IMR-90 (cell line): Measurements from ENCODE around the gene CACNA1D. TPM values are rescaled to one million over a fixed set of nuclear protein-coding genes. Genes with fewer than 3 reads are reported as not detected.

Source experiments
- ATAC-seq: fragments of 200-7000 bp; cut with Tn5 transposase; 2 replicates; pipeline ENCODE4 v1.9.1; 2020; ENCODE audit warnings: low read depth, mild to moderate bottlenecking, moderate library complexity
- BruUV-seq: library from RNA; stranded (reverse); fragments of 400-500 nt; replicated peaks from 2 replicates; lab custom pipeline; 2021; lab: Mats Ljungman, UMichigan
- CTCF ChIA-PET: fragments of 300-600 bp; formaldehyde crosslinking; extraction: SDS; loops from one replicate; lab custom pipeline; 2021; ENCODE audit warnings: antibody characterized with exemption; lab: Yijun Ruan, JAX
- POLR2A ChIA-PET: fragments of 300-600 bp; sonication (Branson Sonifier 250); formaldehyde crosslinking; loops from one replicate; lab custom pipeline; 2022; ENCODE audit warnings: antibody characterized with exemption; ENCODE audit not compliant: unreplicated experiment; lab: Charles Lee
- DNase-seq: peaks from one replicate; pipeline ENCODE4 v3.0.0; 2013
- H2AFZ ChIP-seq: replicated peaks from 2 replicates; pipeline ENCODE3; 2013; ENCODE audit warnings: low read length, mild to moderate bottlenecking; ENCODE audit not compliant: poor library complexity
- H2AK5ac ChIP-seq: 2 replicates; pipeline ENCODE4 v1.6.1; 2013; ENCODE audit warnings: low read depth, low read length, inconsistent platforms
- H2AK9ac ChIP-seq: replicated peaks from 2 replicates; pipeline ENCODE3; 2013; ENCODE audit warnings: mild to moderate bottlenecking, low read depth, low read length, moderate library complexity; ENCODE audit not compliant: poor library complexity
- H2BK120ac ChIP-seq: 2 replicates; pipeline ENCODE4 v1.6.1; 2013; ENCODE audit warnings: low read depth, low read length, inconsistent platforms
- H2BK15ac ChIP-seq: 3 replicates; pipeline ENCODE4 v1.6.1; 2013; ENCODE audit warnings: low read depth, low read length, inconsistent platforms
- H2BK20ac ChIP-seq: 2 replicates; pipeline ENCODE4 v1.6.1; 2013; ENCODE audit warnings: low read depth, mild to moderate bottlenecking, inconsistent platforms, low read length, moderate library complexity
- H2BK5ac ChIP-seq: 2 replicates; pipeline ENCODE4 v1.6.1; 2013; ENCODE audit warnings: mild to moderate bottlenecking, low read depth, low read length, inconsistent platforms; ENCODE audit not compliant: poor library complexity, severe bottlenecking
- H3K14ac ChIP-seq: replicated peaks from 2 replicates; pipeline ENCODE4 v1.6.1; 2013; ENCODE audit warnings: low read depth, low read length, inconsistent platforms
- H3K18ac ChIP-seq: 2 replicates; pipeline ENCODE4 v1.6.1; 2013; ENCODE audit warnings: low read depth, low read length, control low read depth
- H3K23ac ChIP-seq: 2 replicates; pipeline ENCODE4 v1.6.1; 2013; ENCODE audit warnings: low read depth, low read length, inconsistent platforms
- H3K27ac ChIP-seq: 2 replicates; pipeline ENCODE4 v1.5.1; 2013; ENCODE audit warnings: mild to moderate bottlenecking, control low read depth, low read length; ENCODE audit not compliant: insufficient read depth
- H3K27me3 ChIP-seq: 2 replicates; pipeline ENCODE4 v1.6.1; 2013; ENCODE audit warnings: low read length; ENCODE audit not compliant: control insufficient read depth, insufficient read depth
- H3K36me3 ChIP-seq: 2 replicates; pipeline ENCODE4 v1.6.1; 2013; ENCODE audit warnings: low read length, mixed read lengths; ENCODE audit not compliant: control insufficient read depth, insufficient read depth
- H3K4ac ChIP-seq: 2 replicates; pipeline ENCODE4 v1.6.1; 2013; ENCODE audit warnings: low read depth, low read length, inconsistent platforms
- H3K4me1 ChIP-seq: 2 replicates; pipeline ENCODE4 v1.6.1; 2013; ENCODE audit warnings: low read length, mixed read lengths; ENCODE audit not compliant: control insufficient read depth, insufficient read depth
- H3K4me2 ChIP-seq: 2 replicates; pipeline ENCODE4 v1.6.1; 2013; ENCODE audit warnings: low read depth, mild to moderate bottlenecking, control low read depth, low read length, moderate library complexity
- H3K4me3 ChIP-seq: 2 replicates; pipeline ENCODE4 v1.5.1; 2013; ENCODE audit warnings: low read depth, mild to moderate bottlenecking, control low read depth, low read length, moderate library complexity; ENCODE audit not compliant: insufficient read depth
- H3K56ac ChIP-seq: 2 replicates; pipeline ENCODE4 v1.6.1; 2013; ENCODE audit warnings: low read length, inconsistent platforms; ENCODE audit not compliant: insufficient read depth; ENCODE audit errors: extremely low read depth
- H3K79me1 ChIP-seq, 2 experiments: 2 replicates each; pipeline ENCODE4 v1.6.1; 2013; ENCODE audit warnings: low read length in 2 of 2, inconsistent platforms in 1 of 2, low read depth in 1 of 2
- H3K9ac ChIP-seq: 2 replicates; pipeline ENCODE4 v1.6.1; 2013; ENCODE audit warnings: low read depth, low read length, control low read depth
- H3K9me1 ChIP-seq: 2 replicates; pipeline ENCODE4 v1.6.1; 2013; ENCODE audit warnings: low read length, inconsistent platforms; ENCODE audit not compliant: insufficient read depth
- H3K9me3 ChIP-seq: 2 replicates; pipeline ENCODE4 v1.6.1; 2013; ENCODE audit warnings: low read length; ENCODE audit not compliant: control insufficient read depth, insufficient read depth
- H4K20me1 ChIP-seq: 2 replicates; pipeline ENCODE4 v1.6.1; 2013; ENCODE audit warnings: low read length, inconsistent platforms; ENCODE audit not compliant: insufficient read depth
- H4K5ac ChIP-seq: 2 replicates; pipeline ENCODE4 v1.6.1; 2013; ENCODE audit warnings: mild to moderate bottlenecking, low read depth, low read length, control low read depth
- H4K8ac ChIP-seq, 2 experiments: 2 replicates each; pipeline ENCODE4 v1.6.1; 2013; ENCODE audit warnings: low read depth in 2 of 2, low read length in 2 of 2, control low read depth in 1 of 2, inconsistent platforms in 1 of 2
- H4K91ac ChIP-seq: 2 replicates; pipeline ENCODE4 v1.6.1; 2013; ENCODE audit warnings: low read depth, low read length, inconsistent platforms; ENCODE audit not compliant: insufficient read depth
- BHLHE40 ChIP-seq: fragments of 150-350 bp; IDR thresholded peaks from 2 replicates; pipeline ENCODE4 v1.6.1; 2016; ENCODE audit warnings: mild to moderate bottlenecking, low read depth, low read length
- CEBPB ChIP-seq: IDR thresholded peaks from 2 replicates; pipeline ENCODE4 v1.6.1; 2012; ENCODE audit warnings: low read depth, low read length, improper control_type of control experiment
- CHD1 ChIP-seq: IDR thresholded peaks from 2 replicates; pipeline ENCODE4 v1.6.1; 2012; ENCODE audit warnings: low read depth, low read length, improper control_type of control experiment
- FOS ChIP-seq: fragments of 150-350 bp; IDR thresholded peaks from 2 replicates; pipeline ENCODE4 v1.6.1; 2016; ENCODE audit warnings: low read depth, low read length
- MAFK ChIP-seq: IDR thresholded peaks from 2 replicates; pipeline ENCODE4 v1.6.1; 2012; ENCODE audit warnings: low read depth, low read length, improper control_type of control experiment
- MAZ ChIP-seq: IDR thresholded peaks from 2 replicates; pipeline ENCODE4 v1.6.1; 2012; ENCODE audit warnings: low read depth, mild to moderate bottlenecking, low read length, improper control_type of control experiment, moderate library complexity, borderline replicate concordance
- MXI1 ChIP-seq: IDR thresholded peaks from 2 replicates; pipeline ENCODE4 v1.6.1; 2012; ENCODE audit warnings: low read depth, mild to moderate bottlenecking, low read length, moderate library complexity, borderline replicate concordance
- RAD21 ChIP-seq: IDR thresholded peaks from 2 replicates; pipeline ENCODE4 v1.6.1; 2012; ENCODE audit warnings: low read length, improper control_type of control experiment
- RFX5 ChIP-seq: IDR thresholded peaks from 2 replicates; pipeline ENCODE4 v1.8.0; 2012; ENCODE audit warnings: low read depth, mild to moderate bottlenecking, low read length, moderate library complexity
- WGBS, 2 experiments: methylation state at CpG; one replicate each; pipeline versions ENCODE4 v1.1.5 to v1.1.7; 2013; ENCODE audit warnings: missing lambda C conversion rate in 2 of 2; ENCODE audit not compliant: insufficient read length in 1 of 2; ENCODE audit errors: extremely low coverage in 2 of 2; 5-methylcytosine and 5-hydroxymethylcytosine counted together
- dilution Hi-C: fragments of 300-500 bp; cut with HindIII; formaldehyde crosslinking; loops from one replicate; pipeline ENCODE4 v1.14.3; 2018; ENCODE audit warnings: low sequenced_read_pairs; ENCODE audit not compliant: unreplicated experiment
- in situ Hi-C: fragments of 300-500 bp; cut with MboI; formaldehyde crosslinking; loops from 3 replicates; pipeline ENCODE4 v1.14.3; 2019; ENCODE audit warnings: low sequenced_read_pairs, inconsistent platforms, mixed read lengths
- intact Hi-C: fragments of 100-400 bp; cut with micrococcal nuclease; formaldehyde crosslinking; loops from 2 replicates; pipeline ENCODE4 v1.10.0; 2022
- polyA plus RNA-seq, 3 experiments: library from polyadenylated mRNA; depleted of rRNA; stranded (reverse); fragments of >200 nt; gene quantifications; 2 replicates each; pipeline ENCODE4 v1.2.3, GENCODE V29; 2012; ENCODE audit warnings: low replicate concordance in 1 of 3
- total RNA-seq: library from RNA; depleted of rRNA; stranded (reverse); fragments of >200 nt; gene quantifications from 2 replicates; pipeline ENCODE4 v1.2.3, GENCODE V29; 2012
- TF ChIP-seq, protein P1 (sequence below): fragments of 150-350 bp; IDR thresholded peaks from 2 replicates; pipeline ENCODE4 v1.6.1; 2017; ENCODE audit warnings: mild to moderate bottlenecking, antibody characterized with exemption, low read length, low read depth
- TF ChIP-seq, protein P2 (sequence below): fragments of 150-350 bp; IDR thresholded peaks from 2 replicates; pipeline ENCODE4 v1.6.1; 2016; ENCODE audit warnings: low read depth, mild to moderate bottlenecking, low read length, moderate library complexity, borderline replicate concordance
- TF ChIP-seq, protein P3 (sequence below): conservative IDR thresholded peaks from 2 replicates; pipeline ENCODE4 v1.5.1; 2012; ENCODE audit warnings: mild to moderate bottlenecking, low read depth, low read length, improper control_type of control experiment

CACNA1D gene
- total and polyA plus RNA-seq, 2 of the 4 experiments (the other 2 are of a cell fraction): 0.07 TPM; not detected in 1

DNA sequence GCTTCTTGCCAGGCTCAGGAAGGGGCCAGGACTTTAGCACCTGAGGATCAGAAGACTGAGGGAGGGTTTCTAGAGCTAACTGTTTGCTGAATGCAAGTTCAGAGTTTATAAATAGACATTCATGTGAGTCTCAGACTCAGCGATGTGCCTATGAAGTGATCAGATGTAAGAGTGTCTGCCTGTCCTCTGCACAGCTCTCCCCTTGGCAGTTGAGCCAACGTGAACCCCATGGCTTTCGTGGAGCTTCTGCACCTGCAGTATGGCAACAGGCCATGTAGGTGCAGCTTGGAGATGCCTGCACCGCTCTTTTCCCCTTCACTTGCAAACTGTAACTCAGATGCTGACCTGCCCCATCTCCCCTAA, 209.9 kb downstream of the CACNA1D start:
- no peak overlapping the region for H3K18ac ChIP-seq
- no peak overlapping the region for H3K27ac ChIP-seq
- in situ Hi-C loops (loop anchor here (25.0 kb wide), 2 partner anchors 492 to 592 kb away; no protein-coding TSS in a partner anchor), dilution Hi-C loops (no loop called here), intact Hi-C loops (no loop called here)
- H3K4me2 ChIP-seq: no peak overlapping the region
- no peak overlapping the region for H3K9ac ChIP-seq
- no peaks in the 10 kb centered on the region for H3K4me1 ChIP-seq
- H3K23ac ChIP-seq: no peak overlapping the region
- TF ChIP-seq CHD1 (no peak), RFX5 (no peak), MAFK (no peak), MAZ (no peak), FOS (no peak), CEBPB (no peak), RAD21 (no peak), BHLHE40 (no peak), MXI1 (no peak)
- TF ChIP-seq, protein P1, sequence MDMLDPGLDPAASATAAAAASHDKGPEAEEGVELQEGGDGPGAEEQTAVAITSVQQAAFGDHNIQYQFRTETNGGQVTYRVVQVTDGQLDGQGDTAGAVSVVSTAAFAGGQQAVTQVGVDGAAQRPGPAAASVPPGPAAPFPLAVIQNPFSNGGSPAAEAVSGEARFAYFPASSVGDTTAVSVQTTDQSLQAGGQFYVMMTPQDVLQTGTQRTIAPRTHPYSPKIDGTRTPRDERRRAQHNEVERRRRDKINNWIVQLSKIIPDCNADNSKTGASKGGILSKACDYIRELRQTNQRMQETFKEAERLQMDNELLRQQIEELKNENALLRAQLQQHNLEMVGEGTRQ: no peak
- TF ChIP-seq, protein P2, sequence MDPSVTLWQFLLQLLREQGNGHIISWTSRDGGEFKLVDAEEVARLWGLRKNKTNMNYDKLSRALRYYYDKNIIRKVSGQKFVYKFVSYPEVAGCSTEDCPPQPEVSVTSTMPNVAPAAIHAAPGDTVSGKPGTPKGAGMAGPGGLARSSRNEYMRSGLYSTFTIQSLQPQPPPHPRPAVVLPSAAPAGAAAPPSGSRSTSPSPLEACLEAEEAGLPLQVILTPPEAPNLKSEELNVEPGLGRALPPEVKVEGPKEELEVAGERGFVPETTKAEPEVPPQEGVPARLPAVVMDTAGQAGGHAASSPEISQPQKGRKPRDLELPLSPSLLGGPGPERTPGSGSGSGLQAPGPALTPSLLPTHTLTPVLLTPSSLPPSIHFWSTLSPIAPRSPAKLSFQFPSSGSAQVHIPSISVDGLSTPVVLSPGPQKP: no peak
- TF ChIP-seq, protein P3, sequence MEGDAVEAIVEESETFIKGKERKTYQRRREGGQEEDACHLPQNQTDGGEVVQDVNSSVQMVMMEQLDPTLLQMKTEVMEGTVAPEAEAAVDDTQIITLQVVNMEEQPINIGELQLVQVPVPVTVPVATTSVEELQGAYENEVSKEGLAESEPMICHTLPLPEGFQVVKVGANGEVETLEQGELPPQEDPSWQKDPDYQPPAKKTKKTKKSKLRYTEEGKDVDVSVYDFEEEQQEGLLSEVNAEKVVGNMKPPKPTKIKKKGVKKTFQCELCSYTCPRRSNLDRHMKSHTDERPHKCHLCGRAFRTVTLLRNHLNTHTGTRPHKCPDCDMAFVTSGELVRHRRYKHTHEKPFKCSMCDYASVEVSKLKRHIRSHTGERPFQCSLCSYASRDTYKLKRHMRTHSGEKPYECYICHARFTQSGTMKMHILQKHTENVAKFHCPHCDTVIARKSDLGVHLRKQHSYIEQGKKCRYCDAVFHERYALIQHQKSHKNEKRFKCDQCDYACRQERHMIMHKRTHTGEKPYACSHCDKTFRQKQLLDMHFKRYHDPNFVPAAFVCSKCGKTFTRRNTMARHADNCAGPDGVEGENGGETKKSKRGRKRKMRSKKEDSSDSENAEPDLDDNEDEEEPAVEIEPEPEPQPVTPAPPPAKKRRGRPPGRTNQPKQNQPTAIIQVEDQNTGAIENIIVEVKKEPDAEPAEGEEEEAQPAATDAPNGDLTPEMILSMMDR: no peak
- H2BK120ac ChIP-seq: no peak overlapping the region
- no peak overlapping the region for H2BK5ac ChIP-seq
- no peaks in the 10 kb centered on the region for H3K9me1 ChIP-seq
- H2AK9ac ChIP-seq: no peak overlapping the region
- H4K20me1 ChIP-seq: no peaks in the 10 kb centered on the region
- H4K8ac ChIP-seq: no peak overlapping the region
- DNase-seq (no peak), ATAC-seq (no peak)
- no peak overlapping the region for H3K4ac ChIP-seq
- no peak overlapping the region for H3K4me3 ChIP-seq
- H3K56ac ChIP-seq: no peak overlapping the region
- no peaks in the 10 kb centered on the region; the same call in 1 of the 2 replicates for H3K27me3 ChIP-seq
- CTCF ChIA-PET: no interaction called here
- H4K91ac ChIP-seq: no peak overlapping the region
- no peak overlapping the region for H2AK5ac ChIP-seq
- no peaks in the 10 kb centered on the region for H3K9me3 ChIP-seq
- no peak overlapping the region for H2BK20ac ChIP-seq
- no peaks in the 10 kb centered on the region for H3K36me3 ChIP-seq
- no peaks in the 10 kb centered on the region for H3K79me1 ChIP-seq
- no peak overlapping the region for H2BK15ac ChIP-seq
- POLR2A ChIA-PET: no interaction called here
- WGBS, 2 experiments: 47% methylated on average over 2 of the region's 4 CpGs; no CpG with 5 or more reads in 1 of the 2 experiments
- no peak overlapping the region for H2AFZ ChIP-seq
- H4K5ac ChIP-seq: no peak overlapping the region
- H3K14ac ChIP-seq: no peak overlapping the region
- no TSS peak for BruUV-seq
